ENCODE measurements around the gene CCDC106.

The CCDC106 gene

GRCh38 chr19:55641426-55642152 lies 6.4 kb upstream of the CCDC106 start:
- no peak for TF ChIP-seq CTCF (conservative IDR thresholded peaks at IDR 0.05; ENCODE audit: control insufficient read depth, insufficient read depth, low read depth, low read length)
- no peak for DNase-seq (ENCODE audit: low read depth)
- H3K4me3 ChIP-seq (ENCODE audit: control insufficient read depth, low read depth, low read length) = peak overlapping the region; percentile 75

GRCh38 chr19:55642153-55643002 lies 5.6 kb upstream of the CCDC106 start:
- H3K4me3 ChIP-seq (ENCODE audit: control insufficient read depth, low read depth, low read length) = peak overlapping the region; percentile 77
- DNase-seq (ENCODE audit: low read depth) = no peak
- TF ChIP-seq CTCF (conservative IDR thresholded peaks at IDR 0.05; ENCODE audit: control insufficient read depth, insufficient read depth, low read depth, low read length) = no peak

GRCh38 chr19:55643003-55643886 lies 4.8 kb upstream of the CCDC106 start, which contains the start of gene ZNF581:
Gene ZNF581, plus strand, starts transcription at chr19:55643649. Its CDS starts 923 bp downstream, at chr19:55644572.
- DNase-seq (ENCODE audit: low read depth) = peak; percentile 72
- H3K4me3 ChIP-seq (ENCODE audit: control insufficient read depth, low read depth, low read length) = peak within 1 kb of the TSS; percentile 77
- no peak for TF ChIP-seq CTCF (conservative IDR thresholded peaks at IDR 0.05; ENCODE audit: control insufficient read depth, insufficient read depth, low read depth, low read length)

GRCh38 chr19:55643887-55644176 lies 4.2 kb upstream of the CCDC106 start:
- peak overlapping the region; percentile 77 for H3K4me3 ChIP-seq (ENCODE audit: control insufficient read depth, low read depth, low read length)
- no peak for DNase-seq (ENCODE audit: low read depth)
- no peak for TF ChIP-seq CTCF (conservative IDR thresholded peaks at IDR 0.05; ENCODE audit: control insufficient read depth, insufficient read depth, low read depth, low read length)

GRCh38 chr19:55644191-55644833 lies 3.7 kb upstream of the CCDC106 start:
- DNase-seq (ENCODE audit: low read depth) = no peak
- peak overlapping the region; percentile 77 for H3K4me3 ChIP-seq (ENCODE audit: control insufficient read depth, low read depth, low read length)

More at GRCh38 chr19:55644191-55644833, 3.7 kb upstream of the CCDC106 start:
- TF ChIP-seq CTCF (conservative IDR thresholded peaks at IDR 0.05; ENCODE audit: control insufficient read depth, insufficient read depth, low read depth, low read length) = no peak
